ENCODE data around the gene RGS14. TPM values are rescaled to one million over a fixed set of nuclear protein-coding genes. Genes with fewer than 3 reads are reported as not detected.

Gene RGS14
- total RNA-seq, 4 donors from 2014 or later: 28.6 to 38.3 (median 37.2) TPM

DNA sequence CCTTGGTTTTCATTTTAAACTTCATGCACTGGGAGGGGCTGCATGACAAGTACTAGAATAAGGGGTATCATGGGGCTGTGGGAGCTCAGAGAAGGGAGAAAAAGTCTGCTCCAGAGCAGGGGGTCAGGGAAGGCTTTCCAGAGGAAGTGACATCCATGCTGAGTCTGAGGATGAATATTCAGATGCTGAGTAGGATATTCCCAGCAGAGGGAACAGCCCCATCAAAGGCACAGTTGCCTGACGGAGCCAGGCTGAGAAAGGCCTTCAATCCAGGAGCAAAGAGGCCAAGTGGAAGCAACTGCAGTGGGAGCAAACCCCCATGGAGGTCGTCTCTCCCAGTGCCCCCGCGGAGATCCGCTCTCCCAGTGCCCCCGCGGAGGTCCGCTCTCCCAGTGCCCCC, 38.4 kb downstream of the RGS14 start:
- no peak for DNase-seq (ENCODE audit: low spot score in 2 of 2)
- TF ChIP-seq CTCF (IDR thresholded peaks at IDR 0.05) (no peak), POLR2A (IDR thresholded peaks at IDR 0.05) (no peak)
- 64 to 67% methylated on average over 7 to 8 of the region's 8 CpGs for WGBS, 2 donors
- intact Hi-C loops (cut with DNase I; ENCODE audit: low total_unique reads): no loop called here
- no peak overlapping the region for H3K4me3 ChIP-seq (ENCODE audit: low read depth, poor library complexity, severe bottlenecking)

- TF ChIP-seq CTCF (IDR thresholded peaks at IDR 0.05): no peak
- TF ChIP-seq POLR2A (IDR thresholded peaks at IDR 0.05): no peak
- intact Hi-C loops (cut with DNase I; ENCODE audit: low total_unique reads): no loop called here
- 87 to 96% methylated on average over 7 to 10 of the region's 10 CpGs for WGBS, 2 donors
- DNase-seq (ENCODE audit: low spot score in 2 of 2): no peak
- no peak overlapping the region for H3K4me3 ChIP-seq (ENCODE audit: low read depth, poor library complexity, severe bottlenecking)
These were observed 39.1 kb downstream of the RGS14 start for GRCh38 chr5:177396807-177397206.

- intact Hi-C loops (cut with DNase I; ENCODE audit: low total_unique reads): no loop called here
- H3K4me3 ChIP-seq (ENCODE audit: low read depth, poor library complexity, severe bottlenecking): no peak overlapping the region
- TF ChIP-seq POLR2A (IDR thresholded peaks at IDR 0.05): no peak
- no peak for TF ChIP-seq CTCF (IDR thresholded peaks at IDR 0.05)
- WGBS, 2 donors: 76 to 87% methylated on average over 10 to 15 of the region's 16 CpGs
- no peak for DNase-seq (ENCODE audit: low spot score in 2 of 2)
These were observed 40.2 kb downstream of the RGS14 start for GRCh38 chr5:177397875-177398390.

DNA sequence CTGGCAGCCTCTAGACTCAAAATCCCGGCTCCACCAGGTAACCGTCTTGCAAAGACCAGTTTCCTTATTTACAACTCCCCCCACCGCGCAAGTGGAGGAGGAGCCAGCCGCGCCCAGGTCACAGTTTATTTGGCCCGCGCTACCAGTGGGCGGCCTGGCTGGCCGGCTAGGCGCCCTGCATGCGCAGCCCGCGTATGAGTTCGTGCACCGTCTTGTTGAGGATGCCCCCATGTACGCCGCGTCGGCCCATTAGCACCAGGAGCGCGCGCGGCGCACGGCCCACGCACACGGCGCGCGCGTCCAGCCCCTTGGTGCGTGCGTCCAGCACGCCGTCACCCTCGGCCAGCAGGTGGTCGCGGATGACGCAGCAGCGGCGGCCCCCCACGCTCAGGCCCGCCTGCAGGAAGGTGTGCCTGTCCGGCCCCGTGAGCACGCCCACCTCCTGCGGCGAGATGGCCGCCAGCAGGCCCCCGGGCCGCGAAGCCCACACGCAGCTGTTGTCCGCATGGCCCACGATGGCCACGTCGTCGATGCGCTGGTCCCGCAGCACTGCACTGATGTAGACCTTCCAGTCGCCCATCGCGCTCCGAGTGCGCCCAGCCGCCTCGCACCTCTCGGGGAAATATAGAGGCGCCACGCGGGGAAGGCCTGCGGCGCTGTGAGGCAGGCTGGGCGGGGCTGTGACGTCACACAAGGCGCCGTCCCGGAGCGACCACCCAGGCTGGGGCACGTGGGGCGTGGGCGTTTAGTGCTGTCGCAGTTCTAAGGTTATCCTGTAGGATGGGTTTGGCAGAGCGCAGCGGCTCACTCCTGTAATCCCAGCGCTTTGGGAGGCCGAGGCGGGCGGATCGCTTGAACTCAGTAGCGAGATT, 42.5 kb downstream of the RGS14 start, which contains the start of gene PFN3:
TSS of gene PFN3 (minus strand) at position 665 of the 872 bp plus-strand sequence. CDS start at position 580, 85 bp downstream.
- 49 to 54% methylated on average over 32 to 87 of the region's 92 CpGs for WGBS, 2 donors
- H3K4me3 ChIP-seq (ENCODE audit: low read depth, poor library complexity, severe bottlenecking): no peak within 1 kb of the TSS
- TF ChIP-seq CTCF (IDR thresholded peaks at IDR 0.05) (no peak), POLR2A (IDR thresholded peaks at IDR 0.05) (no peak)
- intact Hi-C loops (cut with DNase I; ENCODE audit: low total_unique reads): loop anchor here (5.0 kb wide), 1 partner anchor 102 kb away; no protein-coding TSS in a partner anchor
- no peak for DNase-seq (ENCODE audit: low spot score in 2 of 2)

GRCh38 chr5:177402271-177403043, 44.7 kb downstream of the RGS14 start:
- TF ChIP-seq CTCF (IDR thresholded peaks at IDR 0.05): no peak
- no peak for TF ChIP-seq POLR2A (IDR thresholded peaks at IDR 0.05)
- WGBS, 2 donors: 5 to 7% methylated on average over 27 to 40 of the region's 49 CpGs
- H3K4me3 ChIP-seq (ENCODE audit: low read depth, poor library complexity, severe bottlenecking): no peak overlapping the region
- DNase-seq (ENCODE audit: low spot score in 2 of 2): peak; percentile 56 to 92
- intact Hi-C loops (cut with DNase I; ENCODE audit: low total_unique reads): loop anchor here (5.0 kb wide), 1 partner anchor 100 kb away; no protein-coding TSS in a partner anchor

Data from lower leg skin (tissue), 4 donors.